Peyer's patch (tissue), 4 donors: ENCODE results near the gene FARSA. TPM values are rescaled to one million over a fixed set of nuclear protein-coding genes. Genes with fewer than 3 reads are reported as not detected.

Source experiments
- DNase-seq, 3 donors: peaks; one replicate each; pipeline ENCODE4 v3.0.0-alpha.2; 2017 to 2019
- H3K27ac ChIP-seq, 4 donors: fragments of 200-600 bp; sonication (generic); one replicate each; pipeline ENCODE4 v1.5.1; 2016 to 2019
- H3K27me3 ChIP-seq, 2 donors: fragments of 200-600 bp; sonication (generic); one replicate each; pipeline ENCODE4 v1.5.1; 2019
- H3K36me3 ChIP-seq, 3 donors: fragments of 200-600 bp; sonication (generic); one replicate each; pipeline ENCODE4 v1.5.1; 2016 to 2019
- H3K4me1 ChIP-seq, 4 donors: fragments of 200-600 bp; sonication (generic); one replicate each; pipeline ENCODE4 v1.5.1; 2016 to 2019
- H3K4me3 ChIP-seq, 4 donors: fragments of 200-600 bp; sonication (generic); 1 replicate in 3 of 4; 2 replicates in 1 of 4; pipeline ENCODE4 v1.5.1; 2016 to 2019; ENCODE audit warnings: mild to moderate bottlenecking in 1 of 4
- H3K9me3 ChIP-seq, 4 donors: fragments of 200-600 bp; sonication (generic); one replicate each; pipeline ENCODE4 v1.5.1; 2016 to 2019; ENCODE audit warnings: mild to moderate bottlenecking in 1 of 4
- POLR2A ChIP-seq, 2 donors: fragments of 450-650 bp; IDR thresholded peaks; one replicate each; pipeline ENCODE4 v1.5.1; 2017; ENCODE audit warnings: antibody characterized with exemption in 2 of 2, mild to moderate bottlenecking in 2 of 2, moderate library complexity in 2 of 2
- total RNA-seq, 4 donors: library from RNA; depleted of rRNA; stranded (reverse); fragments of >200 nt; gene quantifications; one replicate each; pipeline ENCODE4 v1.1.0, GENCODE V29; 2016
- TF ChIP-seq, protein P1 (sequence below), 6 experiments: fragments of 450-650 bp in 4 of 6; fragments of 200-600 bp in 2 of 6; sonication (generic) in 1 of 6; IDR thresholded peaks; one replicate each; pipeline ENCODE4 v1.5.1; 2017 to 2019; ENCODE audit warnings: antibody characterized with exemption in 6 of 6, mild to moderate bottlenecking in 3 of 6, moderate library complexity in 1 of 6

The FARSA gene
- total RNA-seq, 4 donors from 2014 or later: 35.4 to 54.5 (median 48.3) TPM

DNA sequence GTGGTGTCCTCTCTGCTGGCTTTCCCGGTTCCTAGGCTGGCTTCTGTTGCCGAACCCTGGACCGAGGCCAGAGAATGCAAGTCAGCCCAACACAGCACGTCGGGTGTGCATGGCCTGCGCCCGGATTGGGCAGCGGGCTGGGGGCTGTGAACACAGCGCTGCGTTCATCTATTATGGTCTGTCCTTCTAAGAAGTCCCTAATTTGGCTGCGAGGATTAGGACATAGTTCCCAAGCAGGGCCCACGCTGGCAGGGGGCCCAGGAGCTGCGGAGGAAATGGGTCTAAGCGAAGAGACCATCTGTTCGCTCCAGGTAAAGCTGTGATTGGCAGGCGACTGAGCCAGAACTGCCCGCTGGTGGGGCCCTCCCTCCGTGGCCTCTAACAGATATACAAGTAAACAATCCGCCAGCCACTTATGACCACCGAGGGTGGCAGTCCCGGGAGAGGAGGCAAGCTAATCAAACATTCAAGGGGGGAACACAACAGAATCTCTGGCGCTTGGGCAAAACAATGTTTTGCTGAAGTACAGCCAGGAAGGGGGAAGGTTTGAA lies 20.4 kb downstream of the FARSA start:
- peak in 1 of 3 donors; percentile 62 for DNase-seq
- TF ChIP-seq, protein P1, sequence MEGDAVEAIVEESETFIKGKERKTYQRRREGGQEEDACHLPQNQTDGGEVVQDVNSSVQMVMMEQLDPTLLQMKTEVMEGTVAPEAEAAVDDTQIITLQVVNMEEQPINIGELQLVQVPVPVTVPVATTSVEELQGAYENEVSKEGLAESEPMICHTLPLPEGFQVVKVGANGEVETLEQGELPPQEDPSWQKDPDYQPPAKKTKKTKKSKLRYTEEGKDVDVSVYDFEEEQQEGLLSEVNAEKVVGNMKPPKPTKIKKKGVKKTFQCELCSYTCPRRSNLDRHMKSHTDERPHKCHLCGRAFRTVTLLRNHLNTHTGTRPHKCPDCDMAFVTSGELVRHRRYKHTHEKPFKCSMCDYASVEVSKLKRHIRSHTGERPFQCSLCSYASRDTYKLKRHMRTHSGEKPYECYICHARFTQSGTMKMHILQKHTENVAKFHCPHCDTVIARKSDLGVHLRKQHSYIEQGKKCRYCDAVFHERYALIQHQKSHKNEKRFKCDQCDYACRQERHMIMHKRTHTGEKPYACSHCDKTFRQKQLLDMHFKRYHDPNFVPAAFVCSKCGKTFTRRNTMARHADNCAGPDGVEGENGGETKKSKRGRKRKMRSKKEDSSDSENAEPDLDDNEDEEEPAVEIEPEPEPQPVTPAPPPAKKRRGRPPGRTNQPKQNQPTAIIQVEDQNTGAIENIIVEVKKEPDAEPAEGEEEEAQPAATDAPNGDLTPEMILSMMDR (IDR thresholded peaks at IDR 0.05): no peak
- TF ChIP-seq POLR2A (IDR thresholded peaks at IDR 0.05): no peak
- H3K27me3 ChIP-seq: no peaks in the 10 kb centered on the region
- H3K9me3 ChIP-seq: no peaks in the 10 kb centered on the region
- H3K4me1 ChIP-seq: peaks cover 0 to 19% (median 3%) of the 10 kb centered on the region in 4 donors
- H3K4me3 ChIP-seq: no peak overlapping the region
- H3K27ac ChIP-seq: peak overlapping the region; percentile 53 to 74 (median 66)
- H3K36me3 ChIP-seq: no peaks in the 10 kb centered on the region

DNA sequence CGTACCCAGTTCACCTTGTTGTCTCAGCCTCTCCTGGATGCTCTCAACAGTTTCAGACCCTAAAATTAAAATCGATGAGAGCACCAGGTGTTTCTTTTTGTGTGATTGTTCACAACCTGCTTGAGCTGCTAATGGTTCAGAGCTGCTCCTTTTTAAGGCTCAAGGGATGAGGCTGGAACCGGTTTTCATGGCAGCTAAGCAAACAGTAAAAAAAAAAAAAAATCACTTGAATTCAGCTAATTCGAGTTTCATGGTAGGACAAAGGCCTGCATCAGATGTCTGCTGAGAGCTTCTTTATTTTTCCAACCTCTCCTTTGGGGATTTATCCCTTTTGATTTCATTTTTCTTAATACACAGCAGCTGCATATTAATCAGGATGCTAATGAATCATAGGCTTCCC lies 20.9 kb downstream of the FARSA start:
- H3K4me1 ChIP-seq: peaks cover 0 to 19% (median 3%) of the 10 kb centered on the region in 4 donors
- peak overlapping the region in 2 of 4 donors; percentile 70 to 74 for H3K27ac ChIP-seq
- no peaks in the 10 kb centered on the region for H3K27me3 ChIP-seq
- TF ChIP-seq POLR2A (IDR thresholded peaks at IDR 0.05): no peak
- TF ChIP-seq, protein P1 (IDR thresholded peaks at IDR 0.05): no peak
- DNase-seq: no peak
- H3K9me3 ChIP-seq: no peaks in the 10 kb centered on the region
- H3K4me3 ChIP-seq: no peak overlapping the region
- no peaks in the 10 kb centered on the region for H3K36me3 ChIP-seq

DNA sequence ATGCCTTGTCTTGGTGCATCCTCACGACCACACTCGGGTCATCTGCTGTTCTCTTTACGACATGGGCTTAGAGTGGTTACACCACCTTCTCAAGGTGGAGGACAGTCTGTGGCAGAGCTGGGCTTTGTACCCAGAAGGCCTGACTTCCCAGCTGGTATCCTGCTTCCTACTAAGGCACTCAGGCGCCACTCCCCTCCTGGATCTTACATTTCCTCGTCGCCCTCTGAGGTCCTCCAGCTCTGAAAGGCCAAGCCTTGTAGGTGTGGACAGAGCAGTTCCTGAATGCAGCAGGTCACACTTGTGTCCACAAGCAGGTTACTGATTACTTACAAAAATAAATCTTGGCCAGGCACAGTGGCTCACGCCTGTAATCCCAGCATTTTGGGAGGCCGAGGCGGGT lies 26.3 kb downstream of the FARSA start:
- DNase-seq: no peak
- no peak overlapping the region for H3K4me3 ChIP-seq
- peaks cover 0 to 3% (median 0%) of the 10 kb centered on the region in 4 donors for H3K4me1 ChIP-seq
- H3K9me3 ChIP-seq: no peaks in the 10 kb centered on the region
- H3K27ac ChIP-seq: no peak overlapping the region
- H3K27me3 ChIP-seq: no peaks in the 10 kb centered on the region
- no peaks in the 10 kb centered on the region for H3K36me3 ChIP-seq
- TF ChIP-seq, protein P1 (IDR thresholded peaks at IDR 0.05): no peak
- no peak for TF ChIP-seq POLR2A (IDR thresholded peaks at IDR 0.05)

DNA sequence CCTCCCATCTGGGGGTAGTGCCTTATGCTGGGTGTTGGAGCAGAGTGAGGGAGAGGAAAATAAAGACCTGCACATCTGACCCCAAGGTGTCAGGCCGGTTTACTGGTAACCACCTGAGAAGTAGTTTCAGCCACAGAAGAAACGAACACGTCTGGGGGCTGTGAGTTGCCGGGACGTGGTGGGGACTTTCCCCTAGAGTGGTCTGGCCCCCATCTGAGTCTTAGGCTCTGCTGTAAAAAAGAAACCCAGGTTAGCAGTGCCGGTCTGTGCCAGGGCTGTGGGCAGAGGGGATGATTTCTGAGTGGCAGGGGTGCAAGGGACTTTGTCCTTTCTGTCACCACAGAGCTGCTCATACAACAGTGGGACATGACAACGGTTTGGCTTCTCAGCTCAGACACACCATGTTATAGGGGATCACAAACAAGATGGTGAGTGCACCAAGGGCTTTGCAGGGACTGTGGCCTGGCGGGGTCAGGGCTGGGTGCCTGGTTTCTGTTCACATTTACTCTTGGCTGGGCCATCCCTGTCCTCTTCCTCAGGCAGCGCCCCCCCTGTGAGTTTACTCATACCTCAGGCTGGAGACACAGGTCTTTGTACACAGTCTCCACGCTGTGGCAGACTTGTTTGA lies 33.5 kb downstream of the FARSA start:
- no peak overlapping the region for H3K4me3 ChIP-seq
- H3K4me1 ChIP-seq: no peaks in the 10 kb centered on the region
- no peak for TF ChIP-seq POLR2A (IDR thresholded peaks at IDR 0.05)
- TF ChIP-seq, protein P1 (IDR thresholded peaks at IDR 0.05): no peak
- no peak for DNase-seq
- H3K27me3 ChIP-seq: no peaks in the 10 kb centered on the region
- peaks cover 0 to 33% (median 0%) of the 10 kb centered on the region in 3 donors for H3K36me3 ChIP-seq
- H3K27ac ChIP-seq: no peak overlapping the region
- H3K9me3 ChIP-seq: no peaks in the 10 kb centered on the region

DNA sequence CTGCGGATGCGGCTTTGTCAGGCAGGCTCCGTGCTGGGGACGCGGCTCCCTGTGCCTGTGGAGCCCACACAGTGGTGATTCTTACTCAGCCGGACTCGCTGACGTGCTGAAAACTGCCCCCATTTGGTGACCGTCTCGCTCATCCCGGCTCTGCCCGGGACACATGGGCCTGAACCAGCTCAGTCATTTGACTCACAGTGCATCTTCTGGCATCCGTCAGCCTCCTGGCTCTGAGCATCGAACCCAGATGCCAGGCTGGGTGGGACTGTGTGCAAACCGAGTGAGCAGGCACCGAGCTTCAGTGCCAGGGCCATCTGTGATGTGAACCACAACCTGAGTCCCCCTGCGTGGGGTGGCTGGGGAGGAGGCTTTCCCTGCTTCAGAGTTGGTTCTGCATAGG lies 37.1 kb downstream of the FARSA start:
- no peaks in the 10 kb centered on the region for H3K9me3 ChIP-seq
- H3K36me3 ChIP-seq: peaks cover 0 to 50% (median 0%) of the 10 kb centered on the region in 3 donors
- no peak overlapping the region for H3K4me3 ChIP-seq
- no peak overlapping the region for H3K27ac ChIP-seq
- DNase-seq: no peak
- no peaks in the 10 kb centered on the region for H3K27me3 ChIP-seq
- peaks cover 0 to 12% (median 9%) of the 10 kb centered on the region in 4 donors for H3K4me1 ChIP-seq
- no peak for TF ChIP-seq POLR2A (IDR thresholded peaks at IDR 0.05)
- TF ChIP-seq, protein P1 (IDR thresholded peaks at IDR 0.05): no peak
